Cardiac septum (tissue), 1 donor: Measurements from ENCODE around the gene DCTN1. TPM values are rescaled to one million over a fixed set of nuclear protein-coding genes. Genes with fewer than 3 reads are reported as not detected.
A peak's percentile ranks its signal among the peaks of the same experiment; 100 is the strongest.

Experiments
- DNase-seq: peaks from one replicate; pipeline ENCODE4 v3.0.0-alpha.2; 2020; ENCODE audit warnings: low spot score
- intact Hi-C: fragments of 100-400 bp; cut with DNase I; formaldehyde crosslinking; loops from one replicate; pipeline ENCODE4 v1.14.0; 2022
- total RNA-seq: library from RNA; stranded (reverse); fragmentation: NEBNext Ultra II Directional; extraction: Animal tissue kit (Norgen Biotek cat#: 25700); gene quantifications from one replicate; pipeline ENCODE4 v1.2.1, GENCODE V29; 2021
- donor health status: DM: no; HTN: no; CAD: no.

DCTN1 gene
- total RNA-seq, 1 donor from 2014 or later = 233 TPM

- DNase-seq = no peak
- intact Hi-C loops = no loop called here
Observed at GRCh38 chr2:74414881-74415761, 35.0 kb upstream of the DCTN1 start.

- intact Hi-C loops = no loop called here
- DNase-seq = no peak
Observed at GRCh38 chr2:74414441-74414840, 34.3 kb upstream of the DCTN1 start.

GRCh38 chr2:74413001-74413698, 33.0 kb upstream of the DCTN1 start:
- intact Hi-C loops = no loop called here
- no peak for DNase-seq

GRCh38 chr2:74407682-74408081, 27.6 kb upstream of the DCTN1 start:
- no peak for DNase-seq
- intact Hi-C loops = no loop called here

GRCh38 chr2:74406035-74406434, 25.9 kb upstream of the DCTN1 start:
- no peak for DNase-seq
- intact Hi-C loops = no loop called here

- intact Hi-C loops = no loop called here
- DNase-seq = no peak
Observed at GRCh38 chr2:74401891-74402290, 21.8 kb upstream of the DCTN1 start.

- DNase-seq = no peak
- intact Hi-C loops = loop anchor here (10.0 kb wide), 1 partner anchor 575 kb away; the partner anchor contains the start of gene STAMBP
Observed at GRCh38 chr2:74399785-74400184, 19.7 kb upstream of the DCTN1 start.

- intact Hi-C loops = loop anchor here (10.0 kb wide), 1 partner anchor 571 kb away; the partner anchor contains the start of gene STAMBP
- DNase-seq = no peak
Observed at GRCh38 chr2:74396149-74396548, 16.0 kb upstream of the DCTN1 start.

GRCh38 chr2:74393525-74393924, 13.4 kb upstream of the DCTN1 start:
- DNase-seq = no peak
- intact Hi-C loops = loop anchor here (5.0 to 10.0 kb wide), 3 partner anchors 61 to 569 kb away; partner anchors contain the start of gene STAMBP

- intact Hi-C loops = loop anchor here (5.0 to 10.0 kb wide), 3 partner anchors 60 to 568 kb away; partner anchors contain the start of gene STAMBP
- DNase-seq = no peak
Observed at GRCh38 chr2:74392449-74392743, 12.3 kb upstream of the DCTN1 start.

- intact Hi-C loops = loop anchor here (5.0 to 10.0 kb wide), 3 partner anchors 60 to 567 kb away; partner anchors contain the start of gene STAMBP
- peak; percentile 97 for DNase-seq
Observed at GRCh38 chr2:74391580-74392448, 11.7 kb upstream of the DCTN1 start.

GRCh38 chr2:74391209-74391579, 11.1 kb upstream of the DCTN1 start:
- intact Hi-C loops = loop anchor here (5.0 to 10.0 kb wide), 3 partner anchors 59 to 566 kb away; partner anchors contain the start of gene STAMBP
- DNase-seq = no peak

GRCh38 chr2:74390606-74391005, 10.5 kb upstream of the DCTN1 start:
- intact Hi-C loops = loop anchor here (5.0 to 10.0 kb wide), 3 partner anchors 58 to 566 kb away; partner anchors contain the start of gene STAMBP

GRCh38 chr2:74387346-74387745, 7.2 kb upstream of the DCTN1 start:
- intact Hi-C loops = no loop called here
- DNase-seq = no peak

More at GRCh38 chr2:74390606-74391005, 10.5 kb upstream of the DCTN1 start:
- DNase-seq = no peak

- no peak for DNase-seq
- intact Hi-C loops = no loop called here
Observed at GRCh38 chr2:74385396-74385795, 5.3 kb upstream of the DCTN1 start.

GRCh38 chr2:74384051-74384450, 3.9 kb upstream of the DCTN1 start:
- DNase-seq = no peak
- intact Hi-C loops = no loop called here

GRCh38 chr2:74383254-74383653, 3.1 kb upstream of the DCTN1 start:
- intact Hi-C loops = no loop called here
- no peak for DNase-seq

- intact Hi-C loops = no loop called here
- no peak for DNase-seq
Observed at GRCh38 chr2:74381751-74382150, 1.6 kb upstream of the DCTN1 start.

GRCh38 chr2:74378007-74378406, 2.1 kb downstream of the DCTN1 start:
- intact Hi-C loops = no loop called here
- no peak for DNase-seq

GRCh38 chr2:74375838-74376237, 4.3 kb downstream of the DCTN1 start:
- intact Hi-C loops = no loop called here
- no peak for DNase-seq
